ENCODE measurements around the gene YRDC. TPM values are rescaled to one million over a fixed set of nuclear protein-coding genes. Genes with fewer than 3 reads are reported as not detected.

Gene YRDC
- total RNA-seq, 4 donors from 2014 or later = 10.8 to 19.1 (median 14.3) TPM

DNA sequence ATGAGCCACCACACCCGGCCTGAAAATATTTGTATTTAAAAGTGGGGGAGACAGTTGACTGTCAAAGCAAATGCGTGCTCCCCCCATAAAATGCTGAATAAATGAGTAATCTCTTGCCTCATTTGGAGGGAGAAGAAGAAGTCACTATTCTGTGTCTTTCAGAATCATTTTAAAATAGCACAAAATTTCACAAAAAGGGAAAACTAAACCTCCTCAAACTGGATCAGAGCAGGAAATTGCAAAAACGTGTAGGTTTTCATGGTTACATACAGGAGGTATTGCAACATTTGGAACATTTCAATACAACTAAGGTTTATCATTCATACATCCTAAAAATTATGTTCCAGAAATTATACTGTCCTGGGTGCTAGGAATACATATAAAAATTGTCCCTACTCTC is 37.8 kb upstream of the YRDC start:
- DNase-seq (ENCODE audit: extremely low spot score) = no peak
- TF ChIP-seq POLR2AphosphoS5 (IDR thresholded peaks at IDR 0.05) = no peak
- TF ChIP-seq, protein P1, sequence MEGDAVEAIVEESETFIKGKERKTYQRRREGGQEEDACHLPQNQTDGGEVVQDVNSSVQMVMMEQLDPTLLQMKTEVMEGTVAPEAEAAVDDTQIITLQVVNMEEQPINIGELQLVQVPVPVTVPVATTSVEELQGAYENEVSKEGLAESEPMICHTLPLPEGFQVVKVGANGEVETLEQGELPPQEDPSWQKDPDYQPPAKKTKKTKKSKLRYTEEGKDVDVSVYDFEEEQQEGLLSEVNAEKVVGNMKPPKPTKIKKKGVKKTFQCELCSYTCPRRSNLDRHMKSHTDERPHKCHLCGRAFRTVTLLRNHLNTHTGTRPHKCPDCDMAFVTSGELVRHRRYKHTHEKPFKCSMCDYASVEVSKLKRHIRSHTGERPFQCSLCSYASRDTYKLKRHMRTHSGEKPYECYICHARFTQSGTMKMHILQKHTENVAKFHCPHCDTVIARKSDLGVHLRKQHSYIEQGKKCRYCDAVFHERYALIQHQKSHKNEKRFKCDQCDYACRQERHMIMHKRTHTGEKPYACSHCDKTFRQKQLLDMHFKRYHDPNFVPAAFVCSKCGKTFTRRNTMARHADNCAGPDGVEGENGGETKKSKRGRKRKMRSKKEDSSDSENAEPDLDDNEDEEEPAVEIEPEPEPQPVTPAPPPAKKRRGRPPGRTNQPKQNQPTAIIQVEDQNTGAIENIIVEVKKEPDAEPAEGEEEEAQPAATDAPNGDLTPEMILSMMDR (IDR thresholded peaks at IDR 0.05) = no peak
- TF ChIP-seq POLR2A (IDR thresholded peaks at IDR 0.05; ENCODE audit: low read depth) = no peak
- TF ChIP-seq EP300 (IDR thresholded peaks at IDR 0.05) = no peak
- no peaks in the 10 kb centered on the region for H3K9me3 ChIP-seq
- H3K27me3 ChIP-seq = no peaks in the 10 kb centered on the region
- intact Hi-C loops (cut with DNase I) = no loop called here
- no peak overlapping the region for H3K27ac ChIP-seq (replicated peaks in 1 of 4)
- peaks cover 0 to 20% (median 4%) of the 10 kb centered on the region in 4 donors for H3K36me3 ChIP-seq
- H3K4me3 ChIP-seq = no peak overlapping the region
- H3K4me1 ChIP-seq = peaks cover 6 to 32% (median 13%) of the 10 kb centered on the region in 4 donors
- 76% methylated on average over 3 of the region's 3 CpGs for WGBS

GRCh38 chr1:37845049-37845646 is 37.1 kb upstream of the YRDC start:
- intact Hi-C loops (cut with DNase I) = no loop called here
- TF ChIP-seq POLR2A (IDR thresholded peaks at IDR 0.05; ENCODE audit: low read depth) (no peak), EP300 (IDR thresholded peaks at IDR 0.05) (no peak), POLR2AphosphoS5 (IDR thresholded peaks at IDR 0.05) (no peak)
- TF ChIP-seq, protein P1 (IDR thresholded peaks at IDR 0.05) = no peak
- H3K4me3 ChIP-seq = no peak overlapping the region
- no peak for DNase-seq (ENCODE audit: extremely low spot score)
- H3K27me3 ChIP-seq = no peaks in the 10 kb centered on the region
- H3K27ac ChIP-seq (replicated peaks in 1 of 4) = no peak overlapping the region
- H3K4me1 ChIP-seq = peaks cover 0 to 26% (median 7%) of the 10 kb centered on the region in 4 donors
- H3K36me3 ChIP-seq = peaks cover 0 to 23% (median 8%) of the 10 kb centered on the region in 4 donors
- WGBS = 91% methylated on average over 5 of the region's 5 CpGs
- no peaks in the 10 kb centered on the region for H3K9me3 ChIP-seq

GRCh38 chr1:37844536-37844935 is 36.5 kb upstream of the YRDC start:
- Histone ChIP-seq H3K36me3 (peaks cover 6 to 29% (median 13%) of the 10 kb centered on the region in 4 donors), H3K27me3 (no peaks in the 10 kb centered on the region), H3K4me3 (no peak overlapping the region), H3K4me1 (peaks cover 0 to 21% (median 4%) of the 10 kb centered on the region in 4 donors), H3K27ac (replicated peaks in 1 of 4) (no peak overlapping the region), H3K9me3 (no peaks in the 10 kb centered on the region)
- intact Hi-C loops (cut with DNase I) = no loop called here
- TF ChIP-seq, protein P1 (IDR thresholded peaks at IDR 0.05) = no peak
- TF ChIP-seq EP300 (IDR thresholded peaks at IDR 0.05) (no peak), POLR2AphosphoS5 (IDR thresholded peaks at IDR 0.05) (no peak), POLR2A (IDR thresholded peaks at IDR 0.05; ENCODE audit: low read depth) (no peak)
- DNase-seq (ENCODE audit: extremely low spot score) = no peak

- no peak overlapping the region for H3K27ac ChIP-seq (replicated peaks in 1 of 4)
- WGBS = 91% methylated on average over 3 of the region's 3 CpGs
- no peaks in the 10 kb centered on the region for H3K27me3 ChIP-seq
- TF ChIP-seq POLR2A (IDR thresholded peaks at IDR 0.05; ENCODE audit: low read depth) (no peak), POLR2AphosphoS5 (IDR thresholded peaks at IDR 0.05) (no peak), EP300 (IDR thresholded peaks at IDR 0.05) (no peak)
- TF ChIP-seq, protein P1 (IDR thresholded peaks at IDR 0.05) = no peak
- no peak overlapping the region for H3K4me3 ChIP-seq
- H3K4me1 ChIP-seq = peaks cover 0 to 10% (median 2%) of the 10 kb centered on the region in 4 donors
- peaks cover 23 to 52% (median 42%) of the 10 kb centered on the region in 4 donors for H3K36me3 ChIP-seq
- H3K9me3 ChIP-seq = no peaks in the 10 kb centered on the region
- DNase-seq (ENCODE audit: extremely low spot score) = no peak
- intact Hi-C loops (cut with DNase I) = no loop called here
Observed at GRCh38 chr1:37841652-37842051, 33.6 kb upstream of the YRDC start.

DNA sequence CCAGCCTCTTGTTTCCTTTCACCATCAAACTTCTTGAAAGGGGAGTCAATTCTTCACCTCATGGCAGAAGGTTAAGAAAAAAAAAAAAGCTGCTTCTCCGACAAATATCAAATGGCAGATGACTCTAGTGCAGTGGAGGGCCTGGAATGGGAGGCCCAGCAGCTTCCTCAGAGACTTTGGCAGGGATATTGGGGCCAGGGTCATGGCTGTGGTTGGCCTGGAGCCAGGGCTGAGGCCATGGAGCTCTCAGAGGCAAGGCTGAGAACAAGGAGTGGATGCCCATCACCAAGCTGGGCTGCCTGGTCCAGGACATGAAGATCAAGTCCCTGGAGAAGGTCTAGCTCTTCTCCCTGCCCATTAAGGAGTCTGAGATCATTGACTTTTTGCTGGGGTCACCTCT is 32.7 kb upstream of the YRDC start:
- Histone ChIP-seq H3K36me3 (peaks cover 29 to 61% (median 50%) of the 10 kb centered on the region in 4 donors), H3K27me3 (no peaks in the 10 kb centered on the region), H3K9me3 (no peaks in the 10 kb centered on the region), H3K4me3 (no peak overlapping the region), H3K27ac (replicated peaks in 1 of 4) (no peak overlapping the region), H3K4me1 (peaks cover 0 to 1% (median 0%) of the 10 kb centered on the region in 4 donors)
- no peak for DNase-seq (ENCODE audit: extremely low spot score)
- no peak for TF ChIP-seq POLR2AphosphoS5 (IDR thresholded peaks at IDR 0.05)
- TF ChIP-seq EP300 (IDR thresholded peaks at IDR 0.05) = no peak
- TF ChIP-seq, protein P1 (IDR thresholded peaks at IDR 0.05) = no peak
- intact Hi-C loops (cut with DNase I) = no loop called here
- 87% methylated on average over 1 of the region's 1 CpG for WGBS
